GM19372 (cell line): ENCODE data around the gene CELA3B.
"Not testable (repeated sequence)": the region's sequence is repeated elsewhere in the genome, so short reads cannot be mapped to it uniquely, and the experiment has no call there.

Experiments
- ATAC-seq: cut with Tn5 transposase; IDR thresholded peaks from one replicate; pipeline ENCODE4 v1.9.1; 2021; ENCODE audit warnings: mild to moderate bottlenecking, low read depth, moderate library complexity; ENCODE audit not compliant: unreplicated experiment

Gene CELA3B

DNA sequence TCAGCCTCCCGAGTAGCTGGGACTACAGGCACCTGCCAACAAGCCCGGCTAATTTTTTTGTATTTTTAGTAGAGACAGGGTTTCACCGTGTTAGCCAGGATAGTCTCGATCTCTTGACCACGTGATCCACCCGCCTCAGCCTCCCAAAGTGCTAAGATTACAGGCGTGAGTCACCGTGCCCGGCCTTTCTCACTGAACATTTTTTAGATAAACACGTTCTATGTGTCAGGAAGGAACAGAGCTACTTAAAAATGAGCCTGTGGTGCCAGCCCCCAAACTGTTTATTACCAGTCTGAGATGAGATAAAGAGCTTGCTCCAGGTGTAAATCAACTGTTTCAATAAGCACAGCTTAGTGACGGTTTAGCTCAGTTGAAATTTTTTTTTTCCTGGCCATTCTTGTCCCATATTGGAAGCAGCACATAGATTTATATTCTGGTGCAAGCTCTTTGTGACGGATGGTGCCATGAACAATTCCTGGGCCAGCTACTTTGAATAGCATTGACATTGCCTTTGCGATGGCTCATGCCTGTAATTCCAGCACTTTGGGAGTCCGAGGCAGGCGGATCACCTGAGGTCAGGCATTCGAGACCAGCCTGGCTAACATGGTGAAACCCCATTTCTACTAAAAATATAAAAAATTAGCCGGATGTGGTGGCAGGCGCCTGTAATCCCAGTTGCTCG is 33.7 kb upstream of the CELA3B start:
- not testable (repeated sequence) for ATAC-seq

DNA sequence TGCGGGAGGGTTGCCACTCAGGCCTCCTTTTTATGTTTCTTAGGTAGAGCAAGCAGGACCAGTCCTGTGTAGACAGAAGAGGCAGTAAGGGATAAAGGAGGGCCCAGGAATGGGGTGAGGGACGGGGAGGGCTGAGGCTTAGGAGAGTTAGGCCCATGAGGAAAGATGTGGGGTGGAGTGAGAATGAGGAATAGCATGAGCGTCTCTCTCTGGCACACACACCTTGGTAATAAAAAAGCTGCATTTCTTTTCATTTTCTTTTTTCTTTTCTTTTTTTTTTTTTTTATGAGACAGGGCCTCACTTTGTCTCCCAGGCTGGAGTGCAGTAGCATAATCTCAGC is 32.1 kb upstream of the CELA3B start:
- no peak for ATAC-seq

DNA sequence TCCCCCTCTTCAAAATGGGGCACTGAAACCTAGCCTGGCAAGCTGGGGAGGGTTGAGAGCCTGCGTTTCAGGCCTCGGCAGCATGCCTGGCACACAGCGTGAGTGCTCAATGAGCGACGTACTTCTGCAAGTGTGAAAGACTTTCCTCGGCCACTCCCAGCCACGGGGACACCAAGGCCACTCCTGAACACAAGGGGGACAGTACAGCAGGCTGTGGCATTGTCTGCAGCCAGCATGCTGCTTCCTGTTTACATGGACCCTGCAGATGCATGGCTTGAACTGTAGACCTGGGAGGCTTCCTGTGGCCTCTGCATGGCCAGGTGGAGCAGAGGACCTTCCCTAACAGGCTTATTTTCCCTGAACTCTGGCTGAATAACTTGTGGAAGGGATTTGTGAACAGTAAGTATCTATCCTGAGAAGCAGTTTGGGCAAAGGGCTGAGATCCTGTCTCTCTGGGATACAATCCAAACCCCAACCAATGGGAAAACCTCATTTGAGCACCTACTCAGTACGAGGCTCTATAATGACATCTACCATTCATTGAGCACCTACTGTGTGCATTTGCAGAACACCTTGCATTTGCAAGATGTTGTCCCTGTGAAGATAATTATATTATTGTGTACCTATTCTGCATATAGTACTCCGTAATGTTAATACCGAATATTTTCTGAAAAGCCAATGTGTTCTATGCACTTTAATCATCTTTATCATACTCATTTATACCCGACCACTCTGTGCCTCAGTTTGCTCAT is 29.8 kb upstream of the CELA3B start:
- no peak for ATAC-seq

DNA sequence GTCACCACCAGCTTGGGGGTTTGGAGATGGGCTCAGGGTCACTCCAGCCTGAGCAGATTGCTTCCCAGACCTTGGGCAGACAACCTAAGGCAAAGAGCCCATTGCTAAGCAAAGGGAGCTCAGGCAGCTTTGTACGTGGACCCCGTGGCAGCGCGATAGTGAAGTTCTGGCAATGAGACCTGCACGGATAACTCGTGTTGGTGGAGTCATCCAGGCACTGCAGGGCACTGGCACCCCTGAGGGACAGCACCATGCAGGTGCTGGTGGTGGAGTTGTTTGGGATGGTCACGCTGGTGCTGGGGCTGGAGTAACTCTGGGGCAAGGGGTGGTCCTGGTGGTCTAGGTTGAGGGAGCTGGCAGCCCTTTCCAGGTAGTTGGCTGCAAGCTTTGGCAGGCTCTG is 26.1 kb upstream of the CELA3B start:
- ATAC-seq, result no peak

DNA sequence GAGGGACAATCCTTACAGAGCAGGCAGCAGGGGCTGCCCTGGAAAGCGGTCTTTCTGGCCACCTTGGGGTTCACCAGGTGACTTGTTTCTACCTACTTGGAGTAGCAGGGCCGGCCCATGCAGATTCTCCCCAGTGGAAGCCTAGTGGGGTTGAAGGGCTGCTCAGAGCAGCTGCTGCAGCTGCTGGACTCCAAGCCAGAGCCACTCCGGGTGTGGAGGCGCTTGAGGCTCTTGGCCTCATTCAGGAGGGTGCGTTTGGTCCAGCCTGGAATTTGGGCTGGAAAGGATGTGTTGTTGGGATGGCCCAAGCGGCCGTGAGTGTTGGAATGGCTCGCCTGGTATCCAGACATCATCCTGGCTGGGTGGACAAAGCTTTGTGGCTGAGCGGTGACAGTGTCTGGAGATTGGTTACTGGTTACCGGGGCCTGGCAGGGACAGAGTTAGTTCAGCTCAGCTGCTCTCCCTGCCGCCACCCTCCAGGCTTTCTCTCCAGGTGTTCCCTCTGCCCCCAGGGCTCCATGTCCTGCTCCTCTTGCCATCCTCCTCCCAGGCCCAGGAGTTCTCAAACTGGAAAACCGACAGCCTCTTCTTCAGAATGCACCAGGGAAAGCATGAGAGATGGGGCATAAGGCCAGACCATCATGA is 25.5 kb upstream of the CELA3B start:
- ATAC-seq, result no peak

DNA sequence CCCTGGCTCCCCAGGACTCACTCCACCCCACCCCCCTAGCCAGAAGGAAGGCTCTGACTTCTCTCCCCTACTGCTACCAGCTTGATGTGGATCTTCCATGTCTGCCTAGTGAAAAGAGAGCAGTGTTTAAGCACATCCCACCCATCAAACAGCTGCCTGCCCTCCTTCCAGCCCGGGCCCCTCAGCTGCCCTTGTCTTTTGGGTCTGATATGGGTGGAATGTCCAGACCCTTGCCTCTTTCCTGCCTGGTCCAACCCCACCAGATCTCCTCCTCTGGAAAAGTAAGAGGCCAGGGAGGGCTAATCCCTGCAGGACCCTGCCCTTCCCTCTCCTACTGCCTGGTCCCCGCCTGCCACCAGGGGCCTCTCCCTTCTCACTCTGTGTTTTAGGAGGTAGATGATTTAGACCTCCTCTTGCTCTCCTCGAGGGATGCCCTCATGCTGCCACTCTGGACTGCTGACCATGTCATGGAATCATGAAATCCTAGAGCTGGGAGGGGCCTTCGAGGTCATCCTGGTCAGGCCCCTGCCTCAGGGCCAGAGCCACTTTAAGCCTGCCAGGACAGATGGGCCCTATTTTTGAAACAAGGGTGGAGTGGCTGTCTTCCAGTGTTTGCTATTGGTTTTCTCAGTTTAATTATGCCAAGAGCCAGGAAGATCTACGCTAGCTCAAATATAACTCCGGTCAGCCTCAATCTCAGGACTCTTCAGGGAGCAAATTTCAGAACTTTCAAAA is 23.9 kb upstream of the CELA3B start:
- ATAC-seq, result no peak

DNA sequence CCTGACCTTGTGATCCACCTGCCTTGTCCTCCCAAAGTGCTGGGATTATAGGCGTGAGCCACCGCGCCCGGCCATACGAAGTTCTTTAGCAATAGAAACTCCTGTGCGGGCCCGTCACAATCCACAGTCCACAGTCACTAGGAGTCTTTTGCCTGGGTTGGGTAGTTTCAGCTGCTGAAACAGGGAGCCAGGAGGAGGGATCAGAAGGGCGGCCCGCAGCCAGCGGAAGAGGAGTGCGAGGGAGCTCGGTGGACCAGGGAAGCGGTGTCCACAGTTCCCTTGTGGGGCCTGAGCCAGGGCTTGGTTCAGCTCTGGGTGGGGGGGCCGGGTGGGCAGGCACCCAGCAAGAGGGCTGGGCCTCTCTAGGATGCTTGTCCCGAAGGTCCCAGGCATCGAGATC is 21.8 kb upstream of the CELA3B start:
- ATAC-seq, result no peak

DNA sequence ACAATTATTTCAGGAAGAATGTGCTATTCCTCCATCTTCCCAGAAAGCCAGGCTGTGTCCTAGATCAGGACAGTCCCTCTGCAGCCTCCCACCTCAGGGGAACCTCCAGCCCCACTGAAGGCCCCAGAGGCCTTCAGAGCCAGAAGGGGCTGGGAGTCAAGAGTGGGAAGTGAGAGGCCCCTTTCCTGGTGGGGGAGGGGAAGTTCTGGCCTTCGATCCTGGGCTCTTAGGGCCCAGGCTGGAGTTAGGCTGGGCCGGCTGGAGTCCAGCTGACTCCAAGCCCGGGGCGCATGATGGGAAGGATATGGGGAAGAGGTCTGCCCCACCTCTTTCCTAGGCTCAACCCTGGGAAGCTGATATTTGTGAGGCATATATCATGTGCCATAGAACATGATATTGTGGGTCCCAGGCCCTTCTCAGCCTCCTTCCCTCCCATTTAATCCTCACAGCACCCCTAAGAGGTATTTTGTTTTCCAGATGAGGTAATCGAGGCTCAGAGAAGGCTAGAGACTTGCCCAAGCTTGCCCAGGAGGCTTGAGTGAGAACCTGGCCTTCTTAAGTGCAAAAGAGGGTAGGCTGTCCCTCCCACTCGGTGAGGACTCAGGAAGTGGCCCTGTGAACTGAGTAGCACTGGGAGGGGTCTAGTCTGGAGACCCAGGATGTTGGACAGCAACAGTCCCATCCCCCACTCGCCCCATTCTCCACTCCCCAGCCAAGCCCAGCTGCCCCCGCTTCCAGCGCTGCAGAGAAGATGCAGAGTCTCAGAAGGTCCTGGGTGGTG is 21.1 kb upstream of the CELA3B start:
- no peak for ATAC-seq

DNA sequence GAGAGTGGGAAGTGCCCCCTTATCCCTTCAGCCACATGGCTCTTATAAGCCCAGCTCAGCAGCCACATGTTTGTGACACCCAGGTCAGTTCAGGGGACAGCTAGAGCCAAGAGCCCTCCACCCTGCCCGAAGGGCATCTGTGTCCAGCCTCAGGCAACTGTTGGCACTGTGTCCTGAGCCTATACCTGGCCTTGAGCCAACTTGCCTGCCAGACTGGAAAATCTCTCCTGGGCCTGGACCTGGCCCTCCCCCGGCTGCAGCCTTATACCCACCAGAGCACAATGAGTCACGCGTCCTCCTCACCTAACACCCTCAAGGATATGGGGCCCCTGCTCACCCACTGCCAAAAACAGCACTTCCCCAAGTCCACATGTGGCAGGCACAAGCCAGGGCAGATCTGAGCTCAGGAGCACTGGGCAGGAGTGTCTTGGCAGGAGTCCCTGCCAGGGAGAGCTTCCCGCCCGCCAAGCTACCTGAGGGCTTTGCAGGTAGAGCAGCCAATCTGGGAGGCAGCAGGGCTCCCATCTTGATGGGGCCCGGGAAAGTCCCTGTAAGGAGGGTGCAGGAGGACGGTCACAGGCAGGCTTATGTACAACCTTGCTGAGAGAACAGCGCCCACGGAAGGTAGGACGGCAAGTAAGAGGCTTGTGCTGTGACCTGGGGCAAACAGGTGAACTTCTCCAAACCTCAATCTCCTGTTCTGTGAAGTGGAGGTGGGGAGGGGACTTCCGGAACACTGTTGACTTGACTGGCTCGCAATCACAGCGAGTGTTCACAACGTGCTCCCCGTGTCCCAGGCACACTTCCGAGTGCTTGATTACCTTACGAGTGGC is 19.9 kb upstream of the CELA3B start:
- no peak for ATAC-seq

DNA sequence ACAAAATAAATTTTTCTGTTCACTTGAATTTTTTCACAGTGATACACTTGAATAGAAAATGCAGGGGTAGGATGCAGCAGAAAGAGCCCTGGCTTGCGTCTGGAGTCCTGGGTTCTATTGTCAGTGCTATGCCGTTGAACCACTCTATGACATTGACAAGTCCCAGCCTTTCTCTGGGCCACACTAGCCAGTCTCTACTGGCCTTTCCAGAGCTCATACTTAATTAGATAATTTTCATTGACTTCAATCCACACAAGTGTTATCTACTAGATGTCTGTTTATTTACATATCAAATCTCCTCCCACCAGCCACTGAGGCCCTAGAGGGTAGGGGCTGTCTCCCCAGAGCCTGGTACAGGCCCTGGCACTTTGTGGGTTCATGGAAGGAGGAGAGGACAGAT is 15.5 kb upstream of the CELA3B start:
- ATAC-seq, result no peak

DNA sequence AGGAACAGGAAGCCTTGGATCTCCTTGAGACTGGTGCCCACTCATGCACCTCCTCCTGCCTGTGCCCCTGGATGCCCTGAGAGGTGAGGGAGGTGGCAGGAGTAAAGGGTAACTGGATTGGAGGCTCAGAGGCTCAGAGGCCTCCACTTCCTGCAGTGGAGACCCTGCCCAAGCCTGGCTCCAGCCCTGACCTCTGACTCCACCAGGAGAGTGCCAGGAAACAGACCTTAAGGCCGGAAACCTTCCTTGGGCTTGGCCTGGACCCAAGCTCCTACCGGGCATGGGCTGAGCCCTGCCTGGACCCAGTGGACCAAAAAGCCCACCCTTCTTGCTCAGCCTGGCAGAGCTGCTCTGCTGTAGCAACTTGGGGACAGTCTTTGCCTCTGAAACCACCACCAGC is 15.0 kb upstream of the CELA3B start:
- no peak for ATAC-seq

DNA sequence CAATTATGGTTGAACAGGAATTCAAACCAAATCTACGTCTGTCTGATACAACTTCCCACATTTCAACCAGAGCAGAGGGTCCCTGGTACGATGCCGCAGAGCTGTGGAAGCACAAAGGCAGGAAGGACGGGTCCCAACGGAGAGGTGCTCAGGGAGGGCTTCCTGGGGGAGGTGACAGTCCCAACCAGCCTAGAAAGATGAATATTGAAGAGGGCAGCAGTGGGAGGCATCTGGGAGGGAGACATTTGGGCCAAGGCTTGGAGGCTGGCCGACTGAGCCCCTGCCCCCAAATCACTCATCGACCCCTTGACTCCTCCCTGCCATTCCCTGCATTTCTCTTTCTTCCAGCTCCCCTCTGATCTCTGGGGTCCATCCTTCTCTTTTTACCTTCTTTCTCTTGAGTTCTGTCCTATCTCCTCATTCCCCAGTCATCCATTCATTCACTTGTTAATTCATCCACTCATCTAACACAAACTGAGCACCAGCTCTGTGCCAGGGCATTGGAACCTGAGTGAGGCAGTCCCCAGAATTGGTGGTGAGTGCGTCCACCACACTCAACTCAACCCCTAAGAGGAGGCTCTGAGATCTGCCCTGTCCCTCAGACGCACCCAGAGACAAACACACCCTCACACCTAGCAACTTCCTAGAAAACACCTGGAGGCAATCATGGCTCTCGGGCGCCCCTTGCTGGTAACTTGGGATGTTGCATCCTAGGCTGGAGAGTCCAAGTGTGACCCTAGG is 13.2 kb upstream of the CELA3B start:
- no peak for ATAC-seq

DNA sequence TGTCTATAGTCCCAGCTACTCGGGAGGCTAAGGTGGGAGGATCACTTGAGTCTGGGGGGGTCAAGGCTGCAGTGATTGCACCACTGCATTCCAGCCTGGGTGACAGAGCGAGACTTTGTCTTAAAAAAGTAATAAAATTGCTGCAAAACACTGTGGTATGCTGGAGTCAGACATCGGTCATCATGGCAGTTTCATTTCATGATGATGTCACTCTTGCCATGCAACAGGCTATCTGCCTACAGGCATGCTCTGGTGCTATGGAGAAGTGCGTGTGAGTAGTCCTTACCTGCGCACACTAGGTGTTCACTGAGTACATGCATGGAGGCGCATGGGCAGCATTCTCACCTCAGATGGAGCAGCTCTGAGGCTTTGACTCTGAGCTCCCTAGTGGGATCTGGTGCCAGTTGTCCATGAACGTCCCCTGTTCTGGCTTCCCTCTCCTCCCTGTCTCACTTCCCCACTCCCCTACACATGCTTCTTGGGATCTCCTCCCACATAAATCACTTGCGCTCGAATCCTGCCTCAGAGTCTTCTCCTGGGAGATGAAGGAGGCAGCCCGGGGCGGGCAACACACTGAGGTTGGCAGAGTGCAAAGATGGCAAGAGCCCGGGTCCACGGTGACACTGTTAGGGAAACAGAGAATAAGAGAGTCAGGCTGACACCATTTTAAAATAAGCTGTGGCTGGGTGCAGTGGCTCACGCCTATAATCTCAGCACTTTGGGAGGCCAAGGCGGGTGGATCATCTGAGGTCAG is 10.4 kb upstream of the CELA3B start:
- no peak for ATAC-seq

DNA sequence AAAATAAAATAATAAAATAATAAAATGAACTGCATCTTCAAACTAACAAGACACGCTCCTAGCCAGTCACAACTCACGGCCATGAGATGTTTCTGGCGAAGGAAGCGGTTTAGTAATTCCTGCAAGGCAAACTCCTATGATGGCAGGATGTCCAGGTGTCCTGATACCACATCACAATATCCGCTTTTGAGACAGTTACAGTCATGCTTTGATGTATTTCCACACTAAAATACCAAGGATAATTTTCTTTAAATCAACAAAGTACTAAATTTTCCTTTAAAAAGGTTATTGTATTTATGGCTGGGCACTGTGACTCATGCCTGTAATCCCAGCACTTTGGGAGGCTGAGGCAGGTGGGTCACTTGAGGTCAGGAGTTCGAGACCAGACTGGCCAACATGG is 9.6 kb upstream of the CELA3B start:
- ATAC-seq, result not testable (repeated sequence)

DNA sequence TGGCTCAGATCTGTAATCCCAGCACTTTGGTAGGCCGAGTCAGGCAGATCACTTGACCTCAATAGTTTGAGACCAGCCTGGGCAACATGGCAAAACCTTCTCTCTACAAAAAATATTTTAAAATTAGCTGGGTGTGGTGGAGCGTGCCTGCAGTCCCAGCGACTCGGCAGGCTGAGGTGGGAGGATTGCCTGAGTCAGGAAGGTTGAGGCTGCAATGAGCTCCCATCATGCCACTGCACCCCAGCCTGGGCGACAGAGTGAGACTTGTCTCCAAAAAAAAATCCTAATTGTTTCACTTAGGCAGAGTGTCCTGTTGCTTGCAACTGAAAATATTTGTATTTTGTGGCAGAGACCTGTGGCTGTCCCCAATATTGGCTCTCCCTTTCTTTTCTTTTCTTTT is 7.8 kb upstream of the CELA3B start:
- ATAC-seq, result not testable (repeated sequence)

DNA sequence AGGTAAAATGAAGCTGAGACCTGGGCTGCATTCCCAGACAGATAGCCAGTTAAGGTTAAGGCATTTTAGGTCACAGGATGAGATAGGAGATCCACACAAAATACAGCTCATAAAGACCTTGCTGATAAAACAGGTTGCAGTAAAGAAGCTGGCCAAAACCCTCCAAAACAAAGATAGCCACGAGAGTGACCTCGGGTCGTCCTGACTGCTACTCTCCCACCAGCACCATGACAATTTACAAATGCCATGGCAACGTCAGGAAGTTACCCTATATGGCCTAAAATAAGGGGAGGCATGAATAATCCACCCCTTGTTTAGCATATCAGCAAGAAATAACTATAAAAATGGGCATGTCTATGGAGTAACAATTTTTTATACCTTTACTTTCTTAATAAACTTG is 6.3 kb upstream of the CELA3B start:
- ATAC-seq, result not testable (repeated sequence)

DNA sequence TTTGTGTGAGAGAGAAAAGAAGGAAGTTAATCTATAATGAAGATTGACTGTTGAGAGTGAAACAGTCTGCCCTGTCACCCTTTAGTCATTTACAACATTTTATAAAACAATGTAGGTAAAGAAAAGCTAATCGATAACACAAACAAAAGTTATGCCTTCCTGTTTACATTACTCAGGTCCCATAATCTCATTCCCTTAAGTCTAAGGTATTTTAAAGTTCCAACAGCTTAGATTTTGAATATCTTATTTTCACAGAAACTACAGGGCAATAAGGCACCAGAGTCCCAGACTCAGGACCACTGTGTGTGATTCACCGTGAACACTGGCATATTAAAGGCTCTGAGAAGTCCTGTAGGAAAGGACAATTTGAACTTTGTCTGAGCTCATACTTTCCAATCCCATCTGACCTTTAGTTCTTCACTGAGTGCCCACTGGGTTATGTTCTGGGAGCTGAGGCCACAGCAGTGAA is 3.8 kb upstream of the CELA3B start:
- ATAC-seq, result not testable (repeated sequence)

DNA sequence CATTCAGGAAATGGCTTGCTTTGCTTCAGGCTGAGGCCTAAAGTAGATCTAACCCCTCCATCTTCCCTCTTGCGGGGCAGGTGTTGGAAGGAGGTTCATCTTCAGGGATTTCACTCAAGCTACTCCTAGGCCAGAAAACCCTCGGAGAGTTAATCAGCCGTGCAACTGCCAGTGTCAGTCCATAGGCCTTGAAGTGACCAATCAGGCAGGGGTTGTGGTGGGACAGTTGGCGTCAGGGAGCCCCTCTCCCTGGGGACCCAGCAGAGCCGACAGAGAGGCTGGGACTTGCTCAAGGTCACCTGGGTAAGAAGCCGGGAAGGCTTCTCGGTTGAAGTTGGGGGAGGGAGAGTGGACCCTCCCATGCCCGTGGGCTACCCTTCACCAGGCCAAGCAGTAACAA is 2.9 kb upstream of the CELA3B start:
- ATAC-seq, result not testable (repeated sequence)
